ENCODE measurements around the gene SIVA1. TPM values are rescaled to one million over a fixed set of nuclear protein-coding genes. Genes with fewer than 3 reads are reported as not detected.

SIVA1 gene
- total and polyA plus RNA-seq, 2 of the 8 experiments (the other 6 are each of a cell fraction or from before 2014, with no cell fraction given): 123 to 589 TPM

- H3K9me3 ChIP-seq (ENCODE audit: insufficient read depth in 2 of 2, low read depth in 1 of 2, low read length in 1 of 2): peaks cover 6 to 17% of the 10 kb centered on the region in 2 experiments
- no peak overlapping the region for H2BK20ac ChIP-seq (ENCODE audit: low read length)
- H3K4ac ChIP-seq (replicated peaks; ENCODE audit: insufficient read length, low read depth, low read length): no peak overlapping the region
- no peak overlapping the region for H3K14ac ChIP-seq (ENCODE audit: insufficient read length)
- H3K4me3 ChIP-seq (ENCODE audit: extremely low read depth in 1 of 4, insufficient read depth in 2 of 4, low read depth in 3 of 4, low read length in 4 of 4): no peak overlapping the region
- ChIA-PET CTCF (ENCODE audit: partially characterized antibody) (interaction anchor here (0.9 to 2.1 kb wide), 7 partner anchors 8 to 40 kb away, joined by 3 to 7 read pairs (median 5); no protein-coding TSS in a partner anchor), POLR2A (ENCODE audit: partially characterized antibody) (interaction anchor here (1.1 to 1.6 kb wide), 5 partner anchors 7 to 55 kb away, joined by 3 to 5 read pairs (median 3); no protein-coding TSS in a partner anchor)
- H3K18ac ChIP-seq (ENCODE audit: extremely low read depth, low read length): no peak overlapping the region
- peak overlapping the region; percentile 35 for H4K8ac ChIP-seq (ENCODE audit: extremely low read depth, insufficient read depth, low read length)
- no peak overlapping the region for H3K9ac ChIP-seq (replicated peaks in 1 of 4; ENCODE audit: extremely low read depth in 1 of 4, low read depth in 3 of 4, low read length in 3 of 4)
- no peak overlapping the region for H4K5ac ChIP-seq (ENCODE audit: insufficient read length, low read depth, low read length)
- H3K27me3 ChIP-seq (replicated peaks in 1 of 4; ENCODE audit: control insufficient read depth in 3 of 4, extremely low read depth in 1 of 4, insufficient read depth in 3 of 4, low read length in 3 of 4): no peaks in the 10 kb centered on the region
- FAIRE-seq (no peak), DNase-seq (ENCODE audit: low read depth in 1 of 2, low spot score in 2 of 2) (no peak)
- H3K23ac ChIP-seq (ENCODE audit: insufficient read length): no peak overlapping the region
- no peaks in the 10 kb centered on the region; the same call in 1 of the 2 replicates for H3K23me2 ChIP-seq (ENCODE audit: low read depth, low read length)
- H3K56ac ChIP-seq (replicated peaks; ENCODE audit: insufficient read length, low read depth, low read length): no peak overlapping the region
- 0 out of 2 replicates have a peak overlapping the region, but pooled peaks have one; percentile 44 for H2BK5ac ChIP-seq (ENCODE audit: low read depth, low read length)
- no peak overlapping the region for H2AFZ ChIP-seq (ENCODE audit: low read length)
- TF ChIP-seq KDM4A (IDR thresholded peaks at IDR 0.05; ENCODE audit: low read depth, low read length, severe bottlenecking): no peak
- TF ChIP-seq BACH1 (IDR thresholded peaks at IDR 0.05; ENCODE audit: low read length): no peak
- no peak for TF ChIP-seq GABPA (IDR thresholded peaks at IDR 0.05; ENCODE audit: borderline replicate concordance, insufficient read depth, low read length)
- TF ChIP-seq ZNF274 (IDR thresholded peaks at IDR 0.05; ENCODE audit: borderline replicate concordance, extremely low read depth, low read length): no peak
- no peak for TF ChIP-seq SAP30 (IDR thresholded peaks at IDR 0.05; ENCODE audit: insufficient read depth, insufficient replicate concordance, low read length)
- no peak for TF ChIP-seq CEBPB (IDR thresholded peaks at IDR 0.05; ENCODE audit: low read depth, low read length)
- no peak for TF ChIP-seq CHD1 (IDR thresholded peaks at IDR 0.05; ENCODE audit: low read depth, low read length)
- no peak for TF ChIP-seq SRF (IDR thresholded peaks at IDR 0.05; ENCODE audit: low read depth, low read length)
- no peak for TF ChIP-seq GTF2F1 (IDR thresholded peaks at IDR 0.05; ENCODE audit: borderline replicate concordance, low read depth, low read length)
- no peak for TF ChIP-seq RNF2 (IDR thresholded peaks at IDR 0.05; ENCODE audit: borderline replicate concordance, low read depth, low read length, missing control alignments, poor library complexity, severe bottlenecking)
- no peak for TF ChIP-seq CREB1 (IDR thresholded peaks at IDR 0.05)
- no peak for TF ChIP-seq CBX5 (IDR thresholded peaks at IDR 0.05; ENCODE audit: low read depth, low read length)
- no peaks in the 10 kb centered on the region; the same call in 1 of the 2 replicates for H3K79me1 ChIP-seq (ENCODE audit: low read depth, low read length)
- 89% methylated on average over 19 of the region's 21 CpGs; no CpG with 5 or more reads in 1 of the 2 experiments for WGBS, 2 experiments (ENCODE audit: extremely low coverage in 1 of 2, insufficient coverage in 1 of 2, insufficient read length in 1 of 2, insufficient replicate concordance in 2 of 2, low coverage in 1 of 2, low lambda C conversion rate in 2 of 2, missing lambda C conversion rate in 1 of 2)
- no peak overlapping the region for H2BK15ac ChIP-seq (ENCODE audit: low read length)
- H3K4me1 ChIP-seq (replicated peaks in 1 of 4; ENCODE audit: control insufficient read depth in 3 of 4, insufficient read depth in 4 of 4, low read length in 3 of 4): peaks cover 0 to 20% (median 17%) of the 10 kb centered on the region in 4 experiments; a peak in 5 of 7 replicates
- H3K36me3 ChIP-seq (ENCODE audit: control insufficient read depth in 2 of 4, insufficient read depth in 4 of 4, low read length in 3 of 4): peaks cover 4 to 36% (median 14%) of the 10 kb centered on the region in 4 experiments; a peak in 6 of 8 replicates
- no peak overlapping the region for H4K91ac ChIP-seq (replicated peaks; ENCODE audit: insufficient read length, low read length)
- H2BK120ac ChIP-seq (replicated peaks; ENCODE audit: low read depth, low read length): no peak overlapping the region
- no peak overlapping the region for H3K4me2 ChIP-seq (ENCODE audit: insufficient read depth in 1 of 2, low read depth in 2 of 2, low read length in 2 of 2)
- peaks cover 0 to 30% of the 10 kb centered on the region in 2 experiments for H4K20me1 ChIP-seq (replicated peaks in 1 of 2; ENCODE audit: control insufficient read depth in 1 of 2, insufficient read depth in 2 of 2, low read length in 2 of 2)
- no peak overlapping the region for H2AK5ac ChIP-seq (ENCODE audit: low read depth, low read length)
- no peak overlapping the region for H2BK12ac ChIP-seq (ENCODE audit: low read depth, low read length)
- no peak overlapping the region for H3K27ac ChIP-seq (ENCODE audit: low read depth, low read length)
- no peaks in the 10 kb centered on the region for H3K79me2 ChIP-seq (ENCODE audit: control insufficient read depth in 1 of 2, insufficient read depth in 2 of 2, low read length in 2 of 2)
Measured at GRCh38 chr14:104705340-104706047, 47.5 kb upstream of the SIVA1 start.
